ENCODE measurements around the gene CLINT1. TPM values are rescaled to one million over a fixed set of nuclear protein-coding genes. Genes with fewer than 3 reads are reported as not detected.

The CLINT1 gene
- total and polyA plus RNA-seq, 2 of the 4 experiments (the other 2 are of a cell fraction): 144 to 146 TPM

- H4K91ac ChIP-seq (ENCODE audit: insufficient read depth, low read depth, low read length): no peak overlapping the region
- H3K9ac ChIP-seq (ENCODE audit: low read depth, low read length): no peak overlapping the region
- H2BK5ac ChIP-seq (ENCODE audit: low read depth, low read length, poor library complexity, severe bottlenecking): no peak overlapping the region
- no peak overlapping the region for H2BK120ac ChIP-seq (ENCODE audit: low read depth, low read length)
- POLR2A ChIA-PET (ENCODE audit: unreplicated experiment): no interaction called here
- BruUV-seq (replicated peaks): no TSS peak
- WGBS, 2 experiments (ENCODE audit: extremely low coverage in 2 of 2, insufficient read length in 1 of 2): no CpG with 5 or more reads among the region's 2 CpGs
- H3K56ac ChIP-seq (ENCODE audit: extremely low read depth, insufficient read depth, low read length): no peak overlapping the region
- no peak overlapping the region for H2AK9ac ChIP-seq (replicated peaks; ENCODE audit: low read depth, low read length, poor library complexity)
- no peak overlapping the region for H2AFZ ChIP-seq (replicated peaks; ENCODE audit: low read length, poor library complexity)
- no peak overlapping the region for H3K4me2 ChIP-seq (ENCODE audit: low read depth, low read length)
- no peak overlapping the region for H4K5ac ChIP-seq (ENCODE audit: low read depth, low read length)
- H3K79me1 ChIP-seq (ENCODE audit: low read depth in 1 of 2, low read length in 2 of 2): peaks cover 11 to 39% of the 10 kb centered on the region in 2 experiments
- peaks cover 9% of the 10 kb centered on the region for H3K4me1 ChIP-seq (ENCODE audit: control insufficient read depth, insufficient read depth, low read length)
- H3K4ac ChIP-seq (ENCODE audit: low read depth, low read length): no peak overlapping the region
- H2BK20ac ChIP-seq (ENCODE audit: low read depth, low read length): no peak overlapping the region
- H2BK15ac ChIP-seq (ENCODE audit: low read depth, low read length): no peak overlapping the region
- H3K27me3 ChIP-seq (ENCODE audit: control insufficient read depth, insufficient read depth, low read length): no peaks in the 10 kb centered on the region
- H4K20me1 ChIP-seq (ENCODE audit: insufficient read depth, low read length): peaks cover 39% of the 10 kb centered on the region
- CTCF ChIA-PET: interaction anchor here (0.7 to 1.6 kb wide), 6 partner anchors 8 to 131 kb away, joined by 3 to 8 read pairs (median 3); no protein-coding TSS in a partner anchor
- H3K23ac ChIP-seq (ENCODE audit: low read depth, low read length): no peak overlapping the region
- in situ Hi-C loops (cut with MboI; ENCODE audit: low sequenced_read_pairs): no loop called here
- no peak overlapping the region for H4K8ac ChIP-seq (ENCODE audit: low read depth in 2 of 2, low read length in 2 of 2)
- no peak overlapping the region for H3K18ac ChIP-seq (ENCODE audit: low read depth, low read length)
- intact Hi-C loops (cut with micrococcal nuclease): loop anchor here (1.0 to 10.0 kb wide), 4 partner anchors 100 to 357 kb away; no protein-coding TSS in a partner anchor
- no peak overlapping the region for H3K4me3 ChIP-seq (ENCODE audit: insufficient read depth, low read depth, low read length)
- peaks cover 2% of the 10 kb centered on the region; the same call in 1 of the 2 replicates for H3K9me1 ChIP-seq (ENCODE audit: insufficient read depth, low read length)
- TF ChIP-seq MAFK (IDR thresholded peaks at IDR 0.05; ENCODE audit: low read depth, low read length) (no peak), CEBPB (IDR thresholded peaks at IDR 0.05; ENCODE audit: low read depth, low read length) (no peak), NFE2L2 (IDR thresholded peaks at IDR 0.05; ENCODE audit: low read depth, low read length) (no peak), BHLHE40 (IDR thresholded peaks at IDR 0.05; ENCODE audit: low read depth, low read length) (no peak), ELK1 (IDR thresholded peaks at IDR 0.05; ENCODE audit: borderline replicate concordance, low read depth, low read length) (no peak), MXI1 (IDR thresholded peaks at IDR 0.05; ENCODE audit: borderline replicate concordance, low read depth, low read length) (no peak), RAD21 (IDR thresholded peaks at IDR 0.05; ENCODE audit: low read length) (no peak)
- TF ChIP-seq, protein P1, sequence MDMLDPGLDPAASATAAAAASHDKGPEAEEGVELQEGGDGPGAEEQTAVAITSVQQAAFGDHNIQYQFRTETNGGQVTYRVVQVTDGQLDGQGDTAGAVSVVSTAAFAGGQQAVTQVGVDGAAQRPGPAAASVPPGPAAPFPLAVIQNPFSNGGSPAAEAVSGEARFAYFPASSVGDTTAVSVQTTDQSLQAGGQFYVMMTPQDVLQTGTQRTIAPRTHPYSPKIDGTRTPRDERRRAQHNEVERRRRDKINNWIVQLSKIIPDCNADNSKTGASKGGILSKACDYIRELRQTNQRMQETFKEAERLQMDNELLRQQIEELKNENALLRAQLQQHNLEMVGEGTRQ (IDR thresholded peaks at IDR 0.05; ENCODE audit: low read depth, low read length): no peak
- DNase-seq (no peak), ATAC-seq (ENCODE audit: low read depth) (no peak)
- H3K9me3 ChIP-seq (ENCODE audit: control insufficient read depth, insufficient read depth, low read length): no peaks in the 10 kb centered on the region
- H3K27ac ChIP-seq (ENCODE audit: insufficient read depth, low read length): no peak overlapping the region
- peaks cover 13% of the 10 kb centered on the region for H3K36me3 ChIP-seq (ENCODE audit: control insufficient read depth, insufficient read depth, low read length)
- dilution Hi-C loops (cut with HindIII; ENCODE audit: low sequenced_read_pairs, unreplicated experiment): loop anchor here (25.0 kb wide), 1 partner anchor 194 kb away; no protein-coding TSS in a partner anchor
- H3K14ac ChIP-seq (replicated peaks; ENCODE audit: low read depth, low read length): no peak overlapping the region
- no peak overlapping the region for H2AK5ac ChIP-seq (ENCODE audit: low read depth, low read length)
These were observed 41.0 kb downstream of the CLINT1 start for GRCh38 chr5:157817928-157818327.

Data from IMR-90 (cell line).